Fibroblast of mammary gland (primary cell): ENCODE data around the gene EXT2.

Source experiments
- DNase-seq: peaks from one replicate; pipeline ENCODE4 v3.0.0-alpha.2; 2010; ENCODE audit warnings: low read depth
- H3K4me3 ChIP-seq: 2 replicates; pipeline ENCODE4 v1.5.1; 2011; ENCODE audit warnings: low read depth, mild to moderate bottlenecking, low read length, moderate library complexity; ENCODE audit not compliant: control insufficient read depth
- TF ChIP-seq, protein P1 (sequence below): conservative IDR thresholded peaks from 2 replicates; pipeline ENCODE4 v1.5.1; 2011; ENCODE audit warnings: low read depth, low read length, inconsistent platforms; ENCODE audit not compliant: control insufficient read depth, insufficient read depth

EXT2 gene

GRCh38 chr11:44094260-44094868 lies 1.1 kb upstream of the EXT2 start:
- H3K4me3 ChIP-seq: no peak overlapping the region
- peak; percentile 85 for DNase-seq
- TF ChIP-seq, protein P1, sequence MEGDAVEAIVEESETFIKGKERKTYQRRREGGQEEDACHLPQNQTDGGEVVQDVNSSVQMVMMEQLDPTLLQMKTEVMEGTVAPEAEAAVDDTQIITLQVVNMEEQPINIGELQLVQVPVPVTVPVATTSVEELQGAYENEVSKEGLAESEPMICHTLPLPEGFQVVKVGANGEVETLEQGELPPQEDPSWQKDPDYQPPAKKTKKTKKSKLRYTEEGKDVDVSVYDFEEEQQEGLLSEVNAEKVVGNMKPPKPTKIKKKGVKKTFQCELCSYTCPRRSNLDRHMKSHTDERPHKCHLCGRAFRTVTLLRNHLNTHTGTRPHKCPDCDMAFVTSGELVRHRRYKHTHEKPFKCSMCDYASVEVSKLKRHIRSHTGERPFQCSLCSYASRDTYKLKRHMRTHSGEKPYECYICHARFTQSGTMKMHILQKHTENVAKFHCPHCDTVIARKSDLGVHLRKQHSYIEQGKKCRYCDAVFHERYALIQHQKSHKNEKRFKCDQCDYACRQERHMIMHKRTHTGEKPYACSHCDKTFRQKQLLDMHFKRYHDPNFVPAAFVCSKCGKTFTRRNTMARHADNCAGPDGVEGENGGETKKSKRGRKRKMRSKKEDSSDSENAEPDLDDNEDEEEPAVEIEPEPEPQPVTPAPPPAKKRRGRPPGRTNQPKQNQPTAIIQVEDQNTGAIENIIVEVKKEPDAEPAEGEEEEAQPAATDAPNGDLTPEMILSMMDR: peak; percentile 85

DNA sequence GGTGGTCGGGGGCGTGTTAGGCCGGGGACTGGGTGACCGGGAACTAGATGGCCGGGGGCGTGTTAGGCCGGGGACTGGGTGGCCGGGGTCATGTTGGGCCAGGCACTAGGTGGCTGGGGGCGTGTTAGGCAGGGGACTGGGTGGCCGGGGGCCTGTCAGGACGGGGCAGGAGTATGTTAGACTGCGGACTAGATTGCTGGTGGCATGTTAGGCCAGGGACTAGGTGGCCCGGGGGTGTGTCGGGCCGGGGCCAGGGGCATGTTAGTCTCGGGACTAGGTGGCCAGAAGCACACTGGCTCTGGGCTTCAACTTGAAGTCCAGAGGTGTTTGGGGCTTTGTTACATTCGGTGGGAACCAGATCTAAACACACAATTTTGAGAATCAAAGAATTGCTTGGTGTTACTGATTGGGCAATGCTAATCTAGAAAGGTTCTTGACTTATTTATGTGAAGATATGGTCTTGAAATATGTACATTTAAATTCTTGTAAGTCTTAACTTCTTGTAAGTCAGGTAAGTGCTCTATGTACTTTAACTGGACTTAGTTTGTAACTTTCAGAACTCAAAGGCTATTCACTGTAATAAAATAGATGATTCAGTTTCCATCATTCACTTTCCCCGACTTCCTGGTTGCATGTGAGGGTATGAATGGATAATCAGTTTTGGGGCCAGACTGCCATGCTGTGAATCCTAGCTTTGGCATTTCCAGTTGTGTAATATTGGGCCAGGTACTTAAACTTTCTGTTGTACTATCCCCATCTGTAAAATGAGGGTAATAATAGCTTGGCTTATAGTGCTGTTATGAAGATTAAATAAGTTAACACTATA lies 1.1 kb downstream of the EXT2 start:
- peak; percentile 41 for DNase-seq
- TF ChIP-seq, protein P1: no peak
- H3K4me3 ChIP-seq: peak overlapping the region; percentile 75

DNA sequence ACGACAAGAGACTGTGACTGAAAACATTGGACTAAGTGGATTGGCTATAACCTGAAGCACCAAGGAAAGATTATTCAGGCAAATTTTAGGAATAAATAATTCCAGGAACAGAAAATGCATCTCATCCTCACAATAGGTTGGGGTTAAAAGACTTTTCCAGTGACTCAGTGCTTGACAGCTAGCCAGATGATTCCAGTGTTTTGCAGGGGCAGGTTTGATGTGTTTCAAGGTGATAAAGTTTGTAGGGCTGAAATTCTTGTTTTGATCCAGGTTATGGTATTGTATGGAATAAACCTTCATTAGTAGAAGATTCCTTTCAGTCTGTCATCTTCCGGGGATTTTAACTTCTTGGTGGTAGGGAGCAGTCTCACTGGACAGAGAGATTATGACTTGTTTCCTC lies 2.3 kb downstream of the EXT2 start:
- TF ChIP-seq, protein P1: no peak
- no peak overlapping the region for H3K4me3 ChIP-seq
- peak; percentile 22 for DNase-seq

DNA sequence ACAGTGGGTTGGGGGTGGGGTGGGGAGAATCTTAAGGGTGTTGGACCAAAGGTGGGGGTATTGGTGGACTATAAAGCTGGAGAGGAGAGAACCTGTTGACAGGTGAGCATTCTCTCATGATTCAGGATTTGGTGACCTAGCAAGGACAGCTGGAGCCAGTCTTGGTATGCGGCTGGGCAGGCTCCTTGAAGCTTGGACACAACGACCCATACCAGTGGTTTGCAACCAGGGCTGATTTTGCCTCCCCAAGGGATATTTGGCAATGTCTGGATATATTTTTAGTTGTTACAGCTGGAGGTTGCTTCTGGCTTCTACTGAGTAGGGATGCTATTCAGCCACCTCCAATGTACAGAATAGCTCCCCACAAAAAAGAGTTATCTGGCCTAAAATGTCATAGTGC lies 5.6 kb downstream of the EXT2 start:
- TF ChIP-seq, protein P1: no peak
- DNase-seq: no peak

DNA sequence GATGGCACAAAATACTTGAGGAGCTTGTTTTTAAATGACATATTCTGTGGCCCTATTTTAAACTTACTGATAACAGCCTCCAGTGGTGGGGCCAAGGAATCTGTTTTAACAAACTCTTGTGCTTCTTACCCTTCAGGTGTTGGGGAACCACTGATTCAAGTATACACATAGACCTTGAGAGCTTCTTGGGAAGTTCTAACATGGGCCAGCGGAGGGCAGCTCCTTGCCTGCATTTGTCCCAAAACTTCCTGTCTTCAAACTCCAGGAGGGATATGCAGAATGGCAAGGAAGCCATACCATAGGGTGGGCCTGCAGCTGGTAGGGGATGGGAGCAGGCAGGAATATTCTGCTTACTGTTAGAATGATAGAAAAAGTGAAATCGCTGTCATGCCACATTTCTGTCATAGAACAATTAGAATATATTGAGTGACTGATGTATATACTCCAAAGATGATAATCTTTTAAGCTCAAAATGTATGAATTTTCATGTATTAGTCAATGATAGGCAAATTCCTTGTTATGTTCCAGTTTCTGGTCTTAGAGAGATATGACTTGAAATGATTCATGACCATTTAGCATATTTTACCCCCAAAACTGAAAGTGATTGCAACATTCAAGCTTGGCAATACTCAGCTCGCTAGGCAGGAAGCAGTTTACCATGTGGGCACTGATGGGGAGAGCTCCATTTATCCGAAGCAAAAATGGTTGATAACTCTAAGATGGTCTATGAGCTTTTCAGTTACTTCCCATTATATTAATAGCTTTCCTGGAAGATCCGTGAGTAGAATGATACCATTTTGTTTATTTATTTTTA lies 9.2 kb downstream of the EXT2 start:
- no peak overlapping the region for H3K4me3 ChIP-seq
- TF ChIP-seq, protein P1: peak; percentile 10
- DNase-seq: no peak

More for the DNA sequence above, 5.6 kb downstream of the EXT2 start:
- H3K4me3 ChIP-seq: no peak overlapping the region

DNA sequence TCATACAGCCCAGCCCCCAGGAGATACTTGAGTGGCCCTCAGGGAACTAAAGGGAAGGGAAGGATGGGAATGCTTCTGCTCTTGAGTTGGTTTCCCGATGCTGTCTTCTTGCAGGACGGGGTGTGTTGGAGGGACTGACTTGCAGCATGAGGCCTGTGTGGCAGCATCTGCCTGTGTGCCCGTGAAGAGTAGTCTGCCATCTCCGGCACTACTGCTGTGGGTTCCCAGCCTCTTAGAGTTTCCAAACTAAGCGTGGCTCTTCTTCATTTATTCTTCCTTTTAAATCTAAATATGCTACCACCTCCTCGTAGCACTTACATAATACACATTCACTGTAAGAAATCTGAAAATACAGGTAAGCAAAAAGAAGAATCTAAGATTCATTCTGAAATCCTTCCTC lies 12.8 kb downstream of the EXT2 start:
- no peak for DNase-seq
- H3K4me3 ChIP-seq: no peak overlapping the region
- TF ChIP-seq, protein P1: no peak
